Neuronal stem cell (in vitro differentiated cells): Measurements from ENCODE around the gene GPS1.

Experiments used
- DNase-seq: peaks from one replicate; pipeline ENCODE4 v3.0.0-alpha.2; 2013; ENCODE audit warnings: low spot score
- H2AFZ ChIP-seq: one replicate; pipeline ENCODE4 v1.6.1; 2013; ENCODE audit warnings: mild to moderate bottlenecking, low read length, inconsistent platforms
- H2AK5ac ChIP-seq: 2 replicates; pipeline ENCODE4 v1.6.1; 2013; ENCODE audit warnings: low read depth, mild to moderate bottlenecking, inconsistent platforms, low read length, moderate library complexity, mixed read lengths
- H2BK120ac ChIP-seq: 2 replicates; pipeline ENCODE4 v1.6.1; 2013; ENCODE audit warnings: low read depth, mild to moderate bottlenecking, inconsistent platforms, low read length, moderate library complexity, mixed read lengths
- H2BK12ac ChIP-seq: one replicate; pipeline ENCODE4 v1.6.1; 2013; ENCODE audit warnings: low read length, inconsistent platforms
- H2BK15ac ChIP-seq: 2 replicates; pipeline ENCODE4 v1.6.1; 2013; ENCODE audit warnings: mild to moderate bottlenecking, low read length, inconsistent platforms, mixed read lengths
- H2BK5ac ChIP-seq: one replicate; pipeline ENCODE4 v1.6.1; 2013; ENCODE audit warnings: inconsistent platforms, mild to moderate bottlenecking, low read length, moderate library complexity
- H3K14ac ChIP-seq: one replicate; pipeline ENCODE4 v1.6.1; 2013; ENCODE audit warnings: low read length, inconsistent platforms
- H3K18ac ChIP-seq: 2 replicates; pipeline ENCODE4 v1.6.1; 2013; ENCODE audit warnings: low read length, inconsistent platforms
- H3K23ac ChIP-seq: 2 replicates; pipeline ENCODE4 v1.6.1; 2013; ENCODE audit warnings: low read depth, mild to moderate bottlenecking, mixed read lengths, low read length, inconsistent platforms; ENCODE audit not compliant: poor library complexity
- H3K27ac ChIP-seq: replicated peaks from 3 replicates; pipeline ENCODE4 v1.5.1; 2013; ENCODE audit warnings: low read length, inconsistent platforms
- H3K27me3 ChIP-seq, 3 experiments: 2 replicates each; pipeline ENCODE4 v1.6.1; 2013; ENCODE audit warnings: low read length in 3 of 3, mild to moderate bottlenecking in 2 of 3, inconsistent platforms in 1 of 3, low read depth in 1 of 3, mixed read lengths in 1 of 3, moderate library complexity in 1 of 3; ENCODE audit not compliant: control insufficient read depth in 3 of 3, insufficient read depth in 3 of 3
- H3K36me3 ChIP-seq, 2 donors: replicated peaks in 1 of 2; 2 replicates each; pipeline ENCODE4 v1.6.1; 2013; ENCODE audit warnings: low read length in 2 of 2; ENCODE audit not compliant: control insufficient read depth in 2 of 2, insufficient read depth in 2 of 2
- H3K4ac ChIP-seq: 2 replicates; pipeline ENCODE4 v1.6.1; 2013; ENCODE audit warnings: inconsistent platforms, mild to moderate bottlenecking, low read length, moderate library complexity
- H3K4me1 ChIP-seq, 2 donors: 1 replicate in 1 of 2; 2 replicates in 1 of 2; pipeline ENCODE4 v1.6.1; 2013; ENCODE audit warnings: low read length in 2 of 2, low read depth in 1 of 2; ENCODE audit not compliant: control insufficient read depth in 2 of 2, insufficient read depth in 1 of 2
- H3K4me2 ChIP-seq: one replicate; pipeline ENCODE4 v1.6.1; 2013; ENCODE audit warnings: mild to moderate bottlenecking, low read length, inconsistent platforms; ENCODE audit not compliant: insufficient read depth, poor library complexity, severe bottlenecking
- H3K4me3 ChIP-seq, 2 donors: 2 replicates each; pipeline ENCODE4 v1.5.1; 2013; ENCODE audit warnings: low read length in 2 of 2, mild to moderate bottlenecking in 2 of 2, inconsistent platforms in 1 of 2, moderate library complexity in 1 of 2
- H3K79me1 ChIP-seq: one replicate; pipeline ENCODE4 v1.6.1; 2013; ENCODE audit warnings: low read depth, mild to moderate bottlenecking, inconsistent platforms, low read length, moderate library complexity
- H3K9ac ChIP-seq: one replicate; pipeline ENCODE4 v1.6.1; 2013; ENCODE audit warnings: mild to moderate bottlenecking, low read depth, low read length, inconsistent platforms; ENCODE audit not compliant: poor library complexity
- H3K9me3 ChIP-seq, 2 donors: replicated peaks in 1 of 2; 2 replicates each; pipeline versions ENCODE3 to v1.6.1; 2013; ENCODE audit warnings: low read length in 2 of 2, mild to moderate bottlenecking in 2 of 2, inconsistent platforms in 1 of 2, low read depth in 1 of 2, mixed read lengths in 1 of 2, moderate library complexity in 1 of 2; ENCODE audit not compliant: control insufficient read depth in 2 of 2, insufficient read depth in 1 of 2
- H4K8ac ChIP-seq: one replicate; pipeline ENCODE4 v1.6.1; 2013; ENCODE audit warnings: low read depth, mild to moderate bottlenecking, inconsistent platforms, low read length, moderate library complexity
- H4K91ac ChIP-seq: one replicate; pipeline ENCODE4 v1.6.1; 2013; ENCODE audit warnings: low read length, low read depth, mild to moderate bottlenecking, inconsistent platforms; ENCODE audit not compliant: poor library complexity
- WGBS, 2 donors: extraction: QIAGEN DNeasy Blood & Tissue Kit; methylation state at CpG; one replicate each; pipeline ENCODE4 v1.1.7; 2013; ENCODE audit warnings: missing lambda C conversion rate in 2 of 2, mixed read lengths in 1 of 2; ENCODE audit not compliant: insufficient read length in 2 of 2, insufficient replicate concordance in 1 of 2; ENCODE audit errors: extremely low coverage in 2 of 2; 5-methylcytosine and 5-hydroxymethylcytosine counted together

GPS1 gene

DNA sequence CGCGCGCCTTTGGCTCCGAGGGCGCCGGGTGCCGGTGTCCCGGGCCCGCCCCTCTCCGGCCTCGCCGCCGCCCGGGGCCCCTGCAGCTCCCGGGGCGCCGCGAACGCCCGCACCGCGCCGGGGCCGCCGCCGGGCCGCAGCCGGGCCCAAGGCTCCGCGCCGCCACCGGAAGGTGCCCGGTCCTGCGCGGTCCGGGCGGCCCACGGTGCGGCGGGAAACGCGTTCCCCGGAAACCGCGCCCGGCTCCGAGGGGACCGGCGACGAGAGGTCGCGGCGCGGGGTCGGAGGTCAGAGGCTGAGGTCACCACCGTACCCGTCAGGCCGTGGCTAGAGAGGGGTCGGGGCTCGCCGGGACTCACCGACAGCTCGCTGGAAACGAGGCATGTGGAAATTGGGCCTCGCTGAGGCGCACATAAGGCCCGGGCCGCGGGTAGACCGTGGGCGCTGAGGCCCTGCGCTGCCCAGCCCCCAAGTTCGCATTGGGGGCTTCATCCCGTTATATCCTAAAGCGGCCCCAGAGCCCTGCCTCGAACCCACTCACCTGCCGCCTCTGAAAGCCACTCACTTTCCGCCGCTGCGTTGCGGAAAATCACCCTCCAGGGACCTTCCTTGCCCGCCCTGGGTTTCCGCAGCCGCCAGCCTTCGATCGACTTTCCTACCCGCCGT is 14.1 kb downstream of the GPS1 start, which contains the start of gene DUS1L:
DUS1L (minus strand) TSS at position 167 of the 666 bp plus-strand sequence. CDS start 745 bp downstream, outside the sequence.
- Histone ChIP-seq H2AK5ac (peak within 1 kb of the TSS; percentile 97), H3K4ac (peak within 1 kb of the TSS; percentile 76), H3K23ac (peak within 1 kb of the TSS; percentile 80), H4K91ac (no peak within 1 kb of the TSS), H3K18ac (peak within 1 kb of the TSS; percentile 94), H2AFZ (peak within 1 kb of the TSS; percentile 96), H3K14ac (peak within 1 kb of the TSS; percentile 38), H3K36me3 (peaks cover 26 to 32% of the 10 kb centered on the region in 2 donors), H2BK15ac (peak within 1 kb of the TSS; percentile 89), H2BK5ac (no peak within 1 kb of the TSS), H3K9ac (peak within 1 kb of the TSS; percentile 90), H3K79me1 (peaks cover 10% of the 10 kb centered on the region), H3K4me2 (peak within 1 kb of the TSS; percentile 97), H3K27me3 (no peaks in the 10 kb centered on the region), H2BK12ac (peak within 1 kb of the TSS; percentile 10), H3K4me3 (peak within 1 kb of the TSS; percentile 64 to 98), H3K27ac (no peak within 1 kb of the TSS), H3K4me1 (peaks cover 7 to 8% of the 10 kb centered on the region in 2 donors), H3K9me3 (no peaks in the 10 kb centered on the region), H4K8ac (peak within 1 kb of the TSS; percentile 92), H2BK120ac (peak within 1 kb of the TSS; percentile 81)
- no CpG with 5 or more reads among the region's 88 CpGs for WGBS, 2 donors
- DNase-seq: peak; percentile 56

DNA sequence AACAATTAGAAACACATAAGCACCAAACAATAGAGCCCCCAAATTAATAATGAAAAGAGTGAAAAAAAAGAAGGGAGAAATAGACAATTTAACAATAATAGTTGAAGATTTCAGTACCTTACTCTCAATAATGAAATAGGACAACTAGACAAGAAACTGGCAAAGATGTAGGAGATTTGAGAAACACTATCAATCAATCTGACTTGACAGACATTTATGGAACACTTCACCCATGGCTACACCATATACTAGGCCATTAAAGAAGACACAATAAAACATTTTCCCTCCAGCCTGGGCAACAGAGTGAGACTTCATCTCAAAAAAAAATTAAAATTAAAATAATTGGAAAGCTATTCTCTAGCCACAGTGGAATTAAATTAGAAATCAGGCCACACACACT is 18.9 kb downstream of the GPS1 start:
- Histone ChIP-seq H2AK5ac (no peak overlapping the region), H3K14ac (no peak overlapping the region), H3K4ac (no peak overlapping the region), H3K9me3 (no peaks in the 10 kb centered on the region), H3K4me1 (peaks cover 0 to 3% of the 10 kb centered on the region in 2 donors), H2AFZ (no peak overlapping the region), H2BK15ac (no peak overlapping the region), H3K27me3 (no peaks in the 10 kb centered on the region), H2BK5ac (no peak overlapping the region), H3K27ac (no peak overlapping the region), H2BK12ac (no peak overlapping the region), H2BK120ac (no peak overlapping the region), H3K36me3 (no peaks in the 10 kb centered on the region), H3K4me3 (no peak overlapping the region), H3K18ac (no peak overlapping the region), H3K9ac (no peak overlapping the region), H3K4me2 (no peak overlapping the region), H4K91ac (no peak overlapping the region), H4K8ac (no peak overlapping the region), H3K23ac (no peak overlapping the region), H3K79me1 (no peaks in the 10 kb centered on the region)
- no peak for DNase-seq

DNA sequence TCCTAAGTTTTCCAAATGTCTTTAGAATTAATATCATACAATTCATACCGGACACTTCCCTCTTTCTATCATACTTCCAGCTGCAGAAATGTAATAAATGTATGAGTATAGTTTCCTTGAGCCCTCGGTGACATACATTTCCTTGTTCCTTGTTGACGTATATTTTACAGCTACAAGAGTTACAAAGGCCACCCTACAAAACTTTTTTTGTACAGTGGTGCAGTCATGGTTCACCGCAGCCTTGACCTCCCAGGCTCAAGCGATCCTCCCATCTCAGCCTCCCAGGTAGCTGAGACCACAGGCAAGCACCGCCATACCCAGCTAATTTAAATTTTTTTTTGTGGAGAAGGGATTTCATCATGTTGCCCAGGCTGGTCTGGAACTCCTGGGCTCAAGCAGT is 21.1 kb downstream of the GPS1 start:
- no peak for DNase-seq
- H3K27me3 ChIP-seq: no peaks in the 10 kb centered on the region
- H4K91ac ChIP-seq: no peak overlapping the region
- peaks cover 0 to 3% of the 10 kb centered on the region in 2 donors for H3K4me1 ChIP-seq
- no peak overlapping the region for H3K4me2 ChIP-seq
- H3K27ac ChIP-seq: no peak overlapping the region
- no peak overlapping the region for H3K18ac ChIP-seq
- no peak overlapping the region for H4K8ac ChIP-seq
- no peak overlapping the region for H3K4me3 ChIP-seq
- H2AK5ac ChIP-seq: no peak overlapping the region
- H3K36me3 ChIP-seq: peaks cover 2 to 3% of the 10 kb centered on the region in 2 donors
- no peak overlapping the region for H2BK120ac ChIP-seq
- no peak overlapping the region for H2AFZ ChIP-seq
- H3K9me3 ChIP-seq: no peaks in the 10 kb centered on the region
- no peak overlapping the region for H3K14ac ChIP-seq
- H3K23ac ChIP-seq: no peak overlapping the region
- H2BK12ac ChIP-seq: no peak overlapping the region
- H2BK5ac ChIP-seq: no peak overlapping the region
- H3K9ac ChIP-seq: no peak overlapping the region
- H3K79me1 ChIP-seq: no peaks in the 10 kb centered on the region
- H2BK15ac ChIP-seq: no peak overlapping the region
- H3K4ac ChIP-seq: no peak overlapping the region
- whole genome bisulfite sequencing, 2 donors: no CpG with 5 or more reads among the region's 6 CpGs

DNA sequence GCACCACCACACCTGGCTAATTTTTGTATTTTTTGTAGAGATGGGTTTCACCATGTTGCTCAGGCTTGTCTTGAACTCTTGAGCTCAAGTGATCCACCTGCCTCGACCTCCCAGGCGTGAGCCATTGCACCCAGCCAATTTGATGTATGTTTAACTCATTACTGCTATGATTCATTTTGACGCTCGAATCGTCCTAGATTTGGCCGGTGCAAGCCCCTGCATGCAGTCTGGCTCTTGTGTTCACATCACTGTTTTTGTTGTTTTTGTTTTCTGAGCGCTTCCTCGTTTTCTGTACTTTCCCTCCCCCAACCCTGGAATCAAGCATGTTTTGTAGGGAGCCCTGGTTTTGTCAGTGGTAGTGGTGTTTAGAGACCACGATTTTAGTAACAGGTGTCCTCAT is 21.7 kb downstream of the GPS1 start:
- no CpG with 5 or more reads among the region's 9 CpGs for WGBS, 2 donors
- no peak overlapping the region for H2BK15ac ChIP-seq
- no peak overlapping the region for H3K4me3 ChIP-seq
- H3K79me1 ChIP-seq: peaks cover under 1% of the 10 kb centered on the region
- H3K23ac ChIP-seq: no peak overlapping the region
- peaks cover 5 to 9% of the 10 kb centered on the region in 2 donors for H3K36me3 ChIP-seq
- no peak overlapping the region for H3K4me2 ChIP-seq
- no peak overlapping the region for H3K14ac ChIP-seq
- no peak overlapping the region for H2BK5ac ChIP-seq
- H4K91ac ChIP-seq: no peak overlapping the region
- H3K4me1 ChIP-seq: peaks cover 0 to 3% of the 10 kb centered on the region in 2 donors
- H3K18ac ChIP-seq: no peak overlapping the region
- H3K9me3 ChIP-seq: no peaks in the 10 kb centered on the region
- no peaks in the 10 kb centered on the region for H3K27me3 ChIP-seq
- H4K8ac ChIP-seq: no peak overlapping the region
- no peak overlapping the region for H3K4ac ChIP-seq
- no peak overlapping the region for H3K9ac ChIP-seq
- no peak overlapping the region for H2AK5ac ChIP-seq
- H2BK12ac ChIP-seq: no peak overlapping the region
- H2BK120ac ChIP-seq: no peak overlapping the region
- H3K27ac ChIP-seq: no peak overlapping the region
- no peak for DNase-seq
- H2AFZ ChIP-seq: no peak overlapping the region
